IPS-11a (cell line): ENCODE results near the gene ENOX1.

Source experiments
- H3K4me3 ChIP-seq: one replicate; pipeline ENCODE4 v1.5.1; 2013; ENCODE audit warnings: low read depth, low read length, control low read depth

ENOX1 gene

DNA sequence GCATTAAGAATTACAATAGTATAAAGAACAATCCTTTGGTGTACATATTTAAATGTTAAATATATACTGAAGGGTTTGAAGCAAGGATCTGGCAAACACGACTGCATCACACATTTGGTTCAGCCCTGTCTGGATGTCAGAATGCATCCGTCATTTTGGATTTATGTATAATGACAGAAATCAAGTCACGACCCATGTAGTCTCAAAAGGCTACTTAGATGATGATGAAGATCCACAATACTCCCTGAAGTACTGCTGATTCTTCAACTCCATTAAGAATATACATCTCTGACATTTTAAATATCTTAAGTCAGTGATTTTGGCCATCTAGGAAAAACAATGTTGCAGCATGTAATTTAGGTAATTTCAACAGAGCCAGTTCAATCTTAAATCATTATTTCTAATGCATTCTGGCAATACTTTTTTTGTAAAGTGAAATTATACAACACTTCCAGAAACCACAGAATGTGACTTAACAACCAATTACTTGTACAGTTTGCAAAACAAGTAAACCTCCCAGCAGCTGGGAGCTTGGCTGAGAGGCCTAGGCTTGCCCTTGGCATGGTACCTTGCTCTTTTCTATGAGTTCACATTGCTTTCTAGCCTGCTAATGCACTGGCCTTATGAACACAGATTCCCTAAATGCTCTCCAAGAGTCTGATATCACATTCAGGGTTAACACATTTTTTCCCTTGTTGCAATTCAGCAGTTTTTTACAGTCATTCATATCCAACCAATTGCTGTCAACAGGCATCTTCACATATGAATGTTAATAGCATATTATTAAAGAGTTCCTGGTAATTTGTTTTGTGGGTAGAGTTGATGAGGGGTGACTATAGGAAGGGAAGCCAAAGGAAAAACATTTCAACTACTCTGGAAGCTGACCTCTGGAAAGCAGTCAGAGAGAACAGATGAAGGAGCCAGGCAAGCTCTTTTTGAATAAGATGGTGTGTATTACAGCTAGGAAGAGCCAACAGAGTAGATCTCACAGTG, 175.2 kb downstream of the ENOX1 start:
- H3K4me3 ChIP-seq = no peak overlapping the region

DNA sequence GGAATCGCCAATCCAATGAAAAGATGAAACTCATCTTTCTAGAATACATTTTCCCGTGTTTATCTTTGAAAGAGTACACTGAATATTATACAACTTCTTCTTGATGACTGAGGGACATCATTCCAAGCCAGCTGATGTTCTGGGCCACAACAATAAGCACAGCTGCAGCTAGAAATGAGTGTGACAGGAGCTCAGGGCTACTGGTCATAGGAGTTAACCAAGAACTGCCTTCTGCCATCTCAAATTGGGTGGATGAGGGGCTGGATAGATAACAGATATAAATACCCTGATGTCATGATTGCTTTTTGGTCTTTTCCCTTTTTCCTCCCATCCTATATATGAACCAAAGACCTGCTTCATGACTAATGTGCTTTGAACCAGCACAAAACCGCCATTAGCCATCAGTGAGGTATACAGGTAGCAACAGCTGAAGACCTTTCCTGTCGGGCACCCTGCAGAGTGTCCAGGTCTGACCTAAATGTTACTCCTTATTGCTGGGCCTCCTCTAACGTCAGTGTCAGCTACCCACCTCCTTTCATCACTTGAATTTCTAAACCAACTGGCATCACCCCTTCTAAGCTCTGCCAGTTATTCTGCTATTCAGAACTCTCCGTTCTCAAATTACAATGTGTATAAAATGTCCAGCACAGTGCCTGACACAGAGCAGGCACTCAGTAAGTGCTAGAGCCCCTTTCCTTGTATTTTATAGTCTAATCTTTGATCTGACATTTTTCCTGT, 178.2 kb downstream of the ENOX1 start:
- no peak overlapping the region for H3K4me3 ChIP-seq

DNA sequence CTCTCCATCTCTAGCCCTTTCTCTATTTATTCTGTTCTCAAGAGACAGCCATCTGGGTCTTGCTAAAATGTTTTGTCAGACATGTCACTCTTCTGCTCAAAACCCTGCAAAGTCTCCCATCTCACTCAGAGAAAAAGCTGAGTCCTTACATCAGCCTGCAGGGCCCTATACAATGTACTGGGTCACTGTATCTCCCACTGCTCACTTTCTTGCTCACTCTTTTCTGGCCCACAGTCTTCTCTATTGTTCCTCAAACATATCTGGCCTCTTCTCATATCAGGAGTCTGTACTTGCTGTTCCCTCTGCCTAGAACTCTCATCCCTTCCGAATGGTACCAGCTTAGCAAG, 189.2 kb downstream of the ENOX1 start:
- no peak overlapping the region for H3K4me3 ChIP-seq

DNA sequence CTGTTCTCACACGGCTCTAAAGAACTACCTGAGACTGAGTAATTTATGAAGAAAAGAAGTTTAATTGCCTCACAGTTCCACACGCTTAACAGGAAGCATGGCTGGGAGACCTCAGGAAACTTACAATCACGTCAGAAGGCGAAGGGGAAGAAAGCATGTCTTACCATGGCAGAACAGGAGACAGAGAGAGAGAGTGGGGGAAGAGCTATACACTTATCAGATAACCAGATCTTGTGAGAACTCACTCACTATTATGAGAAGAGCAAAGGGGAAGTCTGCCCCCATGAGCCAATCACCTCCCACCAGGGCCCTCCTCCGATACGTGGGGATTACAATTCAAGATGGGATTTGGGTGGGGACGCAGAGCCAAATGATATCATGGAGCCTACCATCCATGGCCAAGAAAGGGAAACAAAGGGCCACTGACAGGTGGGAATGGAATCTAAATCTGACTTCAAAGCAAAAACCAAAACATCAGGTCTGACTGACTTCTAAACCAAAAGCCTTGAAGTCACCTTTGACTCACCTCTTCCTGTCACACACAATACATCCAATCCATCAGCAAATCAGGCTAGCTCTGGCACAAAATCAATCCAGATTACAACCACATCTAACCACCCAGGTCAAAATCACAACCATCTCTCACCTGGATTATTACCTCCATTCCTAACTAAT, 189.7 kb downstream of the ENOX1 start:
- no peak overlapping the region for H3K4me3 ChIP-seq

DNA sequence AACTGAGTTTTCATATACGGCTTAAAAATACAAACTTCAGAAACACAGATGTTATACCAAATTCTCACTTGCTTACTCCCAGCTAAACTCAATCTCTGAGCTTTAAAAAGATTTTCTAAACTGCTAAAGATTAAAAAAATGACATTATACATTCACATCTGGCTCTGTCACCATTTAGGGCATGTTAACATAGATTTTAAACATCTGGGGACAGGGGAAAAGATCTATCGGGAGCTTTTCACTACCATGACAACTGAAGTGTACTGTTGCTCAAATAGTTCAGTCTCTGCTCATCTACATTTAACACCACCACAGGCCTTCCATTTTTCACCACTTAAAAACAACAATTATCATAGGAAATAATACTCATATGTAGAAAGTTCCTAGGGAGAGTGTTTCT, 190.8 kb downstream of the ENOX1 start:
- H3K4me3 ChIP-seq = no peak overlapping the region

DNA sequence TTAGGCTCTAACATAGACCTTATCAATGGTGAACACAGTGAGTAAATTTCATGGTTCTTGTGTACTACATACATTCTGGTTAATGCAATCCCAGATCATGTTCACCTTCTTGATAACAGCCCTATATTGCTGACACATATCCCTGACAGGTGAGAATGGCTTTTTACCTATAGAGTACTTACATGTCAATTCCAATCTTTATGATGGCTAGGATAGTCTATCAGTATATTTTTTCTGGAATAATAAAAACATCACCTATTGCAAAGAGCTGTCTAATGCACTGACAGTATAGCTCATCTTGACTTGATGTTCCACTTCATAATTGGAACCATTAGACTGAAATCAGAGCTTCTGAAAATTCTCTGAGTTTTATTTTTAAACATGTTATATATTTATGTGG, 199.4 kb downstream of the ENOX1 start:
- H3K4me3 ChIP-seq = no peak overlapping the region

DNA sequence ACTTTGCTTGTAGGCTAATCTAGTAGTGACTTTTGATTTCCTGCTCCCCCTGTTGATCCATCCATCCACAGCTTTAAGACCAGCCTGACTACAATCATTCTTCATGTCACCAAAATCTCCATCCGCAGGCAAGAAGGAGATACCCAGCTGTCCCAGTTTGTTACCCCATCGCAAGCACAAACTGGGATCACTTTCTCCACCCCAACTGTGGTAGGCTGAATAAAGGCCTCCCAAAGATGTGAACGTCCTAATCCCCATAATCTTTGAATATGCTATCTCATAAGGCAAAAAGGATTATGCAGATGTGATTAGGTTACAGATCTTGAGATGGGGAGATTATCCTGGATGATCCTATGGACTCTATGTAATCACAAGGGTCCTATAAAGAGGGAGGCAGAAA, 202.0 kb downstream of the ENOX1 start:
- H3K4me3 ChIP-seq = no peak overlapping the region

DNA sequence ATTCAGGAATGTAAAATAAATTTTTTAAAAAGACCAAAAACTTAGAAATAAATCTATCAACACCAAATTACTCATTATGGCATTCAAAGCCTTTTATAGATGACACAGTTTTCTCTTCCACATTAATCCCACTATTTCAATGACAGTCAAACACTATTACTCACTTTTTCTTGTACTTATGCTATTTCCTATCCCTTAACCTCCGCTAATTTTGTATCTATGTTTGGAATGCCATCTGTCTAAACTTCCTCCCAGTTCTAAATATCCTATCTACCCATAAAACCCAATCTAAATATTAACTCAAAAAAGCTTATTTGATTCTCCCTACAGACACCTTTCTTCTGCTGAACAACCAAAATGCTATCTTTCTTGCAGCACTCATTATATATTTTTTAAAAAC, 203.5 kb downstream of the ENOX1 start:
- no peak overlapping the region for H3K4me3 ChIP-seq

DNA sequence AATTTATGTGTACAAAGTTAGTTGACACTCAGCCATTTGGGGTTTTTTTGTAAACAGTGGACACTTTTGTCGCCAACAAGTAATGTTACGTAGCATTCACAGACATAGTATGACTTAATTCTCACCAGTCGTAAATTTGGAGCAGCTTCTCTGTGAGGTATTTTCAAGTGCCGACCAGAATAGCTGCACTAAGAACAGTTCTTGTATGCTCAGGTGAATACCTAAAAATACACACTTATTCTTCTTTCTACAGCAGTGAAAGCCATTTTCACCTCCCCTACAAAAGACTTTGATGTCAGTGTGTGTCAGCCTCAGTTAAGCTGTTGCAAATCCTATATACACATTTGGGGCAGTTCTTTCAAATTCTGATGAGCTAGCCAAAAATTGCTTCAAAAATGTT, 206.5 kb downstream of the ENOX1 start:
- H3K4me3 ChIP-seq = no peak overlapping the region

DNA sequence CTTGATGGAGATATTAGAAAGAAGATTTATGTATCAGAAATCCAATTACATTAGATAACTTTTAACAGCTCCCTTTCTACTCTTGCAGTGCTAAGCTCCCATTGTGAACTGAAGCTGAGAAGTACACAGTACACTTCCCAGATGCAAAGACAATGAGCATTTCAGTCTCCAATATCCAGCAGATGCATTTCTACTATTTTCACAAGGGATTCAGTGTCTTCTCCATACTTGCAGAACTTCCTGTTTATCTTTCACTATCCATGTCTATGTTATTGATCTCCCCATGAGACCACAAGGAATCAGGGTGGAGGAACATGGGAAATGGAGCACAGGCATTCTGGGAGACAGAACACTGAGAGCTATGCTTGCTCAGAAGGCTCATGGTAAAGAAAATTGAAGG, 207.5 kb downstream of the ENOX1 start:
- H3K4me3 ChIP-seq = no peak overlapping the region

DNA sequence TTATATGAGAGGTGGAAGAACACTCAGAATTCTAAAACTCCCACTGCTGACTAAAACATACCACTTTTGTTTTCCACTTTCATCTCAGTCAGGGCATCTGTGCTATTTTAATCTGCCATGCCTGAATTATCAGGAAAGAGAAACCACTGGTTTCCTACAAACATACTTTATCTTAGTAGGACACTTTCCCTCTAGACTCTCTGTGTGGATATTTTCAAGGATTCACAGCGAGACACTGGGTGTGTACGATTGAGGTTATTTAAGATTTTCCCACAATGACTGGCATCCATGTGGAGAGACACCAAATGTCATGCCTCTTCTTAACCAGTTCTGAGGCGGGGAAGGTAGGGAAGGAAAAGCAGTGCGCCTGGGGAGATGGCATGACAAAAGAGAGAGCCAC, 212.2 kb downstream of the ENOX1 start:
- no peak overlapping the region for H3K4me3 ChIP-seq

DNA sequence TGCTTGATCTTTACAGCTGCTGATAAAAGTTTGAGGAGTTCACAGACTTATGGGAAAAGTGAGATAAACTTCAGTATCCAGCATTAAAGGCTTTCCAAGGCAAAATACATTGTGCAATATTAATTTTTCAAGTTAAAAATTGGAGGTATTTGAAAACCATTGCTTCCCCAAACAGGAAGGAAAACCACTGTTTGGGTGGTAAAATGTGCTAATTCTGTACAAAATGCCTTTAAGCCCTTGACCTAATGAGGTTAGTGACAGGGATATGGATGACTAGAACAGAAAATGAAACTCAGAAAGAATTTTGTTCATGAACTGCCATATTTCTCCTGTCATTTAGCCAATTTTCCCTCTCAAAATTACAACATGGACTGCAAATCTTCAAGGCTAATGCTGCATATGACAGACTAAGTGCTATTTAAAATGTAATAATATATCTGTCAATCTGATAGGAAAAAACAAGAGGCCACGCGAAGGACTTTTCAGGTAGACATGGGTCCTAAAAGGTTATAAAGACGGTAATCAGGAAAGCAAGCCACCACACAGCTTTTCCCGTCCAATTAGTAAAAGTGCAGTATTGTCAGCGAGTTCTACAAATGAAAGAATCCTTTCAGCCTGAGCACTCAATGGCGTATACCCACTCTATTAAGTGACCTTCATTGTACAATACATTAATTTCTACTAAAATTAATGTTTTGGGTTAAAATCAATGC, 212.8 kb downstream of the ENOX1 start:
- H3K4me3 ChIP-seq = no peak overlapping the region

DNA sequence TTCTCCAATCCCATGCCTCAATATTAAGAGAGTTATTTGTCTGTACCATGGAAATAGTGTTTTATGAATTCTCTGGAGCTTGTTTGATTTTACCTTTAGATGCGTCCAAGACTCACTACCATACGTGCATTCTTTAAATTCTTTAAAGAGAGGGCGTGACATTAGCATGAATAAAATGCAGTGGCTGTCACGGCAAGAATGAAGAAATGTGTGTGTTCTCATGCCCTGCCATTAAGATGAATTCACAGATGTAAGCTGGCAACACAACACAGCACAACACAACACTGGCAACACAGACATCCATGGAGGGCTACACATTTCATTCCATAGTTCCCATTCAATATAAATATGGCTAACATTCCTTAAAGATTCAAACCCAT, 213.4 kb downstream of the ENOX1 start:
- H3K4me3 ChIP-seq = no peak overlapping the region

DNA sequence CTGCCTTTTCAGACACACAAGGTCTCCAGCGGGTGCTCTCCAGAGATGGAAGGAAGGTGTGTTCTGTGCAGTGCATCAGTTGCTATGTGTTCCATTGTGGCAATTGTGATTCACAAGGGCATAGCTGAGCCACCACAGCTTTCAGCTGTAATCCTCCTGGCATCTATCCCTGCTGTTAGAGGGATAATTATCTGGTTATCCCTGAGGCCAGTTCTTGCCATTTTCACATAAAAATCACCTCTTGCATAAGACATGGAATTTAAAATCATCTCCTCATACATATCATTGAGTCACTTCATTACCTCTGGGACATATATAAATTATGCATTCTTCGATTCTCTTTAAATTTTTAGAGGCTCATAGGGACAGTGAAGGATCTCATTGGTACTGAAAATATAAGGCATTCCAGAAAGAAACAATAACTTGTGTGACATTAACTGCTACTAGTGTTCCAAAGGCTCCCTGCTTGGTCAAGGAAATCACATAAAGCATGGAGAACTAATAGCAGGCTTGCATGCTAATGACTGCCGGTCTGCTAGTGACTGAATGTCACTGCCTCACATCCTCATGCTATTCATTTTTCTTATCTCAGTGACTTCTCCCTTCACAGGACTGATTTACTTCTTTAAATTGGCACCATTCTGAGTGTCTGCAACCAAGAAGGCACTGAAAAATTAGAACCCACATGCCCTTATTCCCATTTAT, 214.0 kb downstream of the ENOX1 start:
- no peak overlapping the region for H3K4me3 ChIP-seq

DNA sequence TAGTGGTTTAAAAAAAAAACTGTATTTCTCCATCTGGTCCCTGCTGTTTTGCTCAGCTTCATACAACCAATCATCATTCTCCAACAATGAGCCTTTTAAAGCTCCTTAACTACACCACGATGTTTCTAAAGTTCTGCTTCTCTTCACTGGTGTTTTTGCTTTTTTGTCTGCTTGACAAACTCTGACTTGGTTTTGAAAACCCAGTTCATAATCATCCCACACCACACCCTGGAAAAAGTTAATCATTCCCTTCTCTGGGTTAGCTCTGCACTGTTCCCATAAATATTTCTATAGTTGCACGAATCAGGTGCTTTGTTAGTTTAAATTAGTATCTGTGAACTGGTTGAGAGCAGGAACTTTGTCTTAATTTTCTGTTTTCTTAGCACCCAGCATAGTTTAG, 217.1 kb downstream of the ENOX1 start:
- H3K4me3 ChIP-seq = no peak overlapping the region

DNA sequence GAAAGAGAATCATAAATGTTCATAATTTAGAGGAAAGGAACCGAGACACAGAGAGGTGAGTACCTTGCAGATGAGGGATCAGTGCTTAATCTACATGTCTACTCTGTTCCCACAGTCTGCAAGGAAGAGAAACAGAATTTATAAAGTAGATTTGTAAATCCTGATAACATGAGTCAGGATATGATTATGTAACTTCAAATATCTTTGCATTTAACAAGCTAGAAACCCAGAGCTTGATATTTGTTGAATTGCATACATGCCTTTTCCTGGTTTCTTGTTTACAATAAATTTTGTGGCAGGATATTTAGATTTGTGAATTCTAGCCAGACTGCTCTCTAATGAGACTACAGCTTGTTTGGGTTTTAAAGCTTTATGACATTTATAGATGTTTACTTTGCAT, 219.2 kb downstream of the ENOX1 start:
- H3K4me3 ChIP-seq = no peak overlapping the region

DNA sequence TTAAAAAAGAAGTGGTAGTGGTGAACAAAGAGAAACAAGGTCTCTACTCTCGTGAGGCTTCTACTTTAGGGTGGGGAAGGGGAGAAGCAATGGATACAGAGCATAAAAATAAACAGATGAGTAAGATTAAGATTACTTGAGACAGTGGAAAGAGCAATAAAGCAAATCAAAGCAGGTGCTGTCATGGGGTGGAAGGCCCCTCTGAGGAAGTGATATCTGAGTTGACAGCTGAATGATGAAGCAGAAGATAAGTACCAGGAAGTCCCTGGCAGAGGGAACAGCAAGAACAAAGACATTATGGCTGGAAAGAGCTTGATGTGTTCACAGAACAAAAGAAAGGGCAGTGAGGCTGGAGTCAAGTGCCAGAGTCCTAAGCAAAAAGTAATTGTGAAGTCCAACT, 221.8 kb downstream of the ENOX1 start:
- no peak overlapping the region for H3K4me3 ChIP-seq

DNA sequence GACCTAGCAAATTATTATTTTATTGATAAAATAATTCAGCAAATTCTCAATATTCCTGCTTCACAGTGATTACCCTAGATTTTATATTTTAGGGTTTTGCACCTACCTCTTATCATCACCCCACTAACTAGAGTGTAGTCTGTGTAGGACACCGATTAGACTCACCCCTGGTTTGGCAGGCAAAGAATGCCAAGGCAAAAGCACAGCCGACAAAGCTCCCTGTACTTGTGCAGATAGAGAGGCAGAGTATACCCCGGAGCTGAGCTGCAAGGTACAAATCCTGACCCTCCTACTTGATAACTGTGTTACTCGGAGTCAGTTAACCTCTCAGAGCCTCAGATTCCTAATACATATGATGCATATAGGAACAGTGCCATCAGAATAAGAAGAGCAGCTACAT, 225.7 kb downstream of the ENOX1 start:
- no peak overlapping the region for H3K4me3 ChIP-seq

DNA sequence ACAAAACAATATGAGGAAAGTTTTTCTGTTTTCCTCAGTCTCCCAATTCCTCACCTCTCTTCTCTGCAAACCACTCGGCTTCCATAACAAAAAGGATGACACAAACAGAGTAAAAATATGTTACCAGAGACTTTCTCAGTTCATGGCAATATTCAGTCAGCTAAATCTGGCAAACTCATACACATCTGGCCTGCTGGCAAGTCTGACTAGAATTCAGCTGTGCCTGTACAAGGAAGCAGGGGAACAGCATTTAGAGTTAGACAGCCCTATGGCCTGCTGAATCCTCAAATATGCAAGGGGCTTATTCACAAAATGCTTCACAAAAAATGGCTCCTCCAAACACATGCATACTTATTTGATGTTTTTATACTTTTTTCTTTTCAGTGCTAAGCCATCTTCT, 227.8 kb downstream of the ENOX1 start:
- no peak overlapping the region for H3K4me3 ChIP-seq

DNA sequence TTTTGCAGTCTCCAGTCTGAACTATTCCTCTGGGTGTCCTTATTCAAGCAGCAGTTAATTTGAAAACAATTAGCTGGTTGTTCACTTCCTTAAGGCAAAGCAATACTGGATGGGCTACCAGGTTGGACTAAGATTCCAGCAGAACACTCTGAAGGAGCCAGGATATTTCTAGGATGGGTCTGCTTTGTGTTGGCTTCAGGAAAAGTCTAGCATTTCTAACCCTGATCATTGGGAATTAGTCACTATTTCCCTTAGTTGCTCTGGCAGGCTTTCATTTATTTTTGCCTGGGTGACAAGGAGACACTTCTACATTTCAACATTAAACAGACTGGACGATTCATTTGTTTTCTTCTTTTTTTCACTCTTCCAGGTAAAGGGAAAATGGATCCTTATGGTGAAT, 228.4 kb downstream of the ENOX1 start:
- no peak overlapping the region for H3K4me3 ChIP-seq

DNA sequence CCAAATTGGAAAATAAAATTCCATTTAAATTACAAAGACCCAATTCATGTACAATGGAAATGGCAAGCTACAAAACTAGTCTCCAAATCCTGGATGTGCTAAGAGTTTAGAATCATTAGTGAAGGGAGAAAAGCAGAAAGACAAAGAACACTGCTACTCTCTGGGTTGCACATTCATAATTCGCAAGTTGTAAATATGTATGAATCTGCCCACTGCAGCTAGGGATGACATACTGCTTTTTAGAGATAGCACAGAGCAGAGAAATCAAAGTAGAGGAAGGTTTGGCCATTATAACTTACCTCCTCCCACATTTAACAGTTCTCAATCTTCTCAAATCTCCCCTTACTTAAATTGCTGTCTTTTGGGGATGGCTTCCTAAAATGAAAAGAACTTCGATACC, 231.1 kb downstream of the ENOX1 start:
- no peak overlapping the region for H3K4me3 ChIP-seq
